Measurements from ENCODE around the gene LPIN2.
"Not testable (repeated sequence)": the region's sequence is repeated elsewhere in the genome, so short reads cannot be mapped to it uniquely, and the experiment has no call there.

Gene LPIN2

GRCh38 chr18:3005462-3005861 is 7.5 kb downstream of the LPIN2 start:
- no peak for DNase-seq

- DNase-seq: not testable (repeated sequence)
These were observed 9.2 kb downstream of the LPIN2 start for GRCh38 chr18:3003766-3004165.

- no peak for DNase-seq
These were observed 10.2 kb downstream of the LPIN2 start for GRCh38 chr18:3002732-3003131.

GRCh38 chr18:2998644-2999043 is 14.3 kb downstream of the LPIN2 start:
- peak; percentile 53 for DNase-seq

- DNase-seq: peak; percentile 41
These were observed 14.9 kb downstream of the LPIN2 start for GRCh38 chr18:2997846-2998564.

- peak; percentile 61 for DNase-seq
These were observed 15.5 kb downstream of the LPIN2 start for GRCh38 chr18:2997429-2997828.

- DNase-seq: peak; percentile 79
These were observed 18.1 kb downstream of the LPIN2 start for GRCh38 chr18:2994603-2995432.

GRCh38 chr18:2994020-2994589 is 18.8 kb downstream of the LPIN2 start:
- no peak for DNase-seq

GRCh38 chr18:2992995-2993877 is 19.7 kb downstream of the LPIN2 start:
- peak; percentile 65 for DNase-seq

GRCh38 chr18:2990956-2991640 is 21.8 kb downstream of the LPIN2 start:
- no peak for DNase-seq

- no peak for DNase-seq
These were observed 24.8 kb downstream of the LPIN2 start for GRCh38 chr18:2987876-2988790.

GRCh38 chr18:2986150-2986865 is 26.6 kb downstream of the LPIN2 start:
- no peak for DNase-seq

- DNase-seq: peak; percentile 68
These were observed 27.3 kb downstream of the LPIN2 start for GRCh38 chr18:2985628-2986027.

GRCh38 chr18:2984703-2985261 is 28.2 kb downstream of the LPIN2 start:
- no peak for DNase-seq

- DNase-seq: no peak
These were observed 28.9 kb downstream of the LPIN2 start for GRCh38 chr18:2984091-2984490.

- DNase-seq: no peak
These were observed 29.6 kb downstream of the LPIN2 start for GRCh38 chr18:2983296-2983695.

GRCh38 chr18:2982452-2983269 is 30.3 kb downstream of the LPIN2 start:
- DNase-seq: no peak

- no peak for DNase-seq
These were observed 30.9 kb downstream of the LPIN2 start for GRCh38 chr18:2982022-2982421.

- peak; percentile 54 for DNase-seq
These were observed 31.7 kb downstream of the LPIN2 start for GRCh38 chr18:2981212-2981728.

All from activated CD4-positive, alpha-beta T cell treated with anti-CD3 and anti-CD28 coated beads, Interleukin-10, Interleukin-2, amounts not matched to agents 100 ng/mL and 50 ng/mL, durations not matched to agents 16 hours and 8 hours (primary cell).